NCI-H460 (cell line): ENCODE results near the gene PAX8. TPM values are rescaled to one million over a fixed set of nuclear protein-coding genes. Genes with fewer than 3 reads are reported as not detected.

Experiments used
- DNase-seq: peaks from one replicate; pipeline ENCODE4 v3.0.0-alpha.2; 2016; ENCODE audit warnings: low read depth; ENCODE audit errors: extremely low read depth
- total RNA-seq: library from RNA; depleted of rRNA; stranded (reverse); fragments of >200 nt; shearing (Covaris generic); gene quantifications from 2 replicates; pipeline ENCODE4 v1.2.3, GENCODE V29; 2014

Gene PAX8
- total RNA-seq, 1 experiment from 2014 or later = 1.4 TPM

GRCh38 chr2:113224647-113225236 lies 54.0 kb downstream of the PAX8 start:
- no peak for DNase-seq

- no peak for DNase-seq
Observed at GRCh38 chr2:113223813-113224212, 54.9 kb downstream of the PAX8 start.

GRCh38 chr2:113221846-113222245 lies 56.9 kb downstream of the PAX8 start:
- no peak for DNase-seq

- DNase-seq = no peak
Observed at GRCh38 chr2:113220970-113221708, 57.6 kb downstream of the PAX8 start.

DNA sequence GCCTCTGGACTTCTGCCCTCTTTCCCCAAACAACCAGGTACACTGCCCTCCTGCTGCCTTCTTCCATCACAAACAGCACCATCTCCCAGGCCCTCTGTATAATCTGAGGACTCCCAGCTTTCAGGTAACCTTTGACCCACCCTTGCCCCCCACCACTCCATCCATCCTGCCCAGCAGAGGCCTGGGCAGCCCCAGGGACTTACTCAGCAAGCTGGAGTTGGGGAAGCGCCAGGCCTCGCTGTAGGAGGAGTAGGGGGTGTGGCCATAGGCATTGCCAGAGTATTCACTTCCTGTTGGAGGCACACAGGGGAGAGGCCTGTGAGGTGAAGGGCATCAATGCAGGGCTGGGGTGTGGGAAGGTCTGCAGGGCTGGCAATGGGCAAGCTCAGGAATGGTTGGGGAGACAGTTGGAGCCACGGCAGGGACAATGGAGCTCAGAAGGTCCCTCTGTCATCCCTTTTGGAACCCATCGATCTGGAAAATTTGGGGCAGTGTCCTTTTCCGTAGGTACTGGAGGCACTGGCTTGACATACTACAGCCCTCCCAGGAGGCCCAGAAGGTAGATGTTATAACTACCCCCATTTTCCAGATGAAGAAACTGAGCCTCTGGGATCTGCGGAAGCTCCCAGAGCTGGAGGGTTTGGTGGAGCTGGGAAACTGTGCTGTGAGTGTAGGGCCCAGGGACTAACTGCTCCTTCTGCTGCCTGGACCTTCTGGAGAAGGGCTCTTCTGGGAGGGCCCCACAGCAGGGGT lies 58.7 kb downstream of the PAX8 start:
- DNase-seq = peak; percentile 38

- DNase-seq = no peak
Observed at GRCh38 chr2:113219525-113219888, 59.2 kb downstream of the PAX8 start.

GRCh38 chr2:113219092-113219441 lies 59.7 kb downstream of the PAX8 start:
- no peak for DNase-seq

DNA sequence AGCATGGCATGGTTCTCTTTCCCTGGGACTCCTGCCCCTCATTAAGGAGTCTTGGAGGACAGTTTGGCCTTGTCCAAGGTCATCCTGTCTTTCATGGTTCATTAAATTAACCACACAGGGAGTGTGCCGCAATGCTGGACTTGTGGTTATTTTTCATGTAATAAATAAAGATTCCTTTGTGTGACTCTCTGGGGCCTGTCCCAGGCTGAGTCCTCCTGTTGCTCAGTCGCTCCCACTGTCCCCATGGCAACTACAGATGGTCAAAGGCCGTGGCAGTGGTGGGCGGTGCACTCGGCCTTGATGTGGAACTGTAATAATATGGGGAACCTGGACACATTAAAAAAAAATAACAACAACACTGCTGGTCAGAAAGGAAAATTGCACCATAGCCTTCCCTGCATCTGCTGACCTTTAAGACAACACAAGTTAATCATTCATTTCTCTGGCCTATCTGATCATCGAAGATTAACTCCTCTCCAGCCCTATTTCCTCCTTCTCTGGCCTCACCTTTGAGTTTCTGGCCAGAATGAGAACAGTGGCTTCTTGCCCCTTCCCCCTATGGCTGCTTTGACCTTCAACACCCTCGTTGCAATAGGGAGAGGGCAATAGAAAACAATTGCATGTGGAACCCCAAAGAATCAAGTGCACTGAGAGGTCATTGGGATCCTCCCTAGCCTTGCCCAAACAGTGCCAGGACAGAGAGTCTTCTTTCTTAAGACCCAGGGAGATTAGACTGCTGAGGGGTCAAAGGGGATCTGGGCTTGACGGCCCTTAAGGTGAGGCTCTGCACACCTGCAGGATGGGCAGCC lies 60.2 kb downstream of the PAX8 start:
- no peak for DNase-seq

- DNase-seq = no peak
Observed at GRCh38 chr2:113217455-113218282, 61.1 kb downstream of the PAX8 start.

DNA sequence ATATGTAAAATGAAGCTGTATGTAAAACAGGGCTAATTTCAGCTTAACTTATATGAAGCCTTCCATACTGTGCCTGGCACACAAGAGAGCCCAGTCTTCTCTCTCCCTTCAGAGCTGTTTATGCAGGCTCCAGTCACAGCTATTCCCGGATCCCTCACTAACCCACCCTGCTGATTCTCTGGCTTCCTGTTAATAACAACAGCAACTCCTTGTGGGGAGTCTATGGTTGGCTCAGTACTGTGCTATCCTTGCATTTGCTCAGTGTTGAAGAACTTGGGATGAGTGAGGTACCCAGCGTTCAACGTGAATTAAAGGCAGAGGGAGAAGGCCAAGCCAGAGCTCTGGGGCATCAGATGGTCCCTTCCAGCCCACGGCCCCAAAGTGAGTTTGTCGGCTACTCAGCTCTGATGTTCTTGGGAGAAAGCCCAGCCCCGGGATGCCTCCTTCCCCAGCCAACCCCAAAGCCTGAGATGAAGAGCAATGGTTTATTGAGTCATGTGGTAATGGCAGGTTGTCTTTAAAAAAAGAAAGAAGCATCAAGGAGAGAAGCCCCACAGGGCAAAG lies 61.7 kb downstream of the PAX8 start:
- DNase-seq = no peak

DNA sequence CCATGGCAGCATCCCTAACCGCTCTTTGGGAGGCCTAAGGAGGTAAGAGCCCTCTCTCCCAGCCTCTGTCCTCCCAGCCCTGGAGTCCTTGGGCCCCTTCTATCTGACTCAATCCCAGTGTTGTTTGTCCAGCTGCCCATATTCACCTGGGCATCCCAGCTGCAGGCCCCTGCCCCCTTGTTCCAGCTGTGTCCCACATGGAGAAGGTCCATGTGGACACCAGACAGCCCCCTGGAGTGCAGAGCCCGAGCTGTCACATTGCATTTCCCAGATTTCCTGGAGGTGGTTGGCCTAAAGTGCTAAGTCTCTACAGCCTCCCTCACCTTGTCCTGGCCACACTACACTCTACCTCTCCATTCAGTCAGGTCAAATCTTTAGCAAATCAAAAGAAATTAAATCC lies 62.4 kb downstream of the PAX8 start:
- DNase-seq = no peak

- DNase-seq = no peak
Observed at GRCh38 chr2:113215056-113215455, 63.7 kb downstream of the PAX8 start.

DNA sequence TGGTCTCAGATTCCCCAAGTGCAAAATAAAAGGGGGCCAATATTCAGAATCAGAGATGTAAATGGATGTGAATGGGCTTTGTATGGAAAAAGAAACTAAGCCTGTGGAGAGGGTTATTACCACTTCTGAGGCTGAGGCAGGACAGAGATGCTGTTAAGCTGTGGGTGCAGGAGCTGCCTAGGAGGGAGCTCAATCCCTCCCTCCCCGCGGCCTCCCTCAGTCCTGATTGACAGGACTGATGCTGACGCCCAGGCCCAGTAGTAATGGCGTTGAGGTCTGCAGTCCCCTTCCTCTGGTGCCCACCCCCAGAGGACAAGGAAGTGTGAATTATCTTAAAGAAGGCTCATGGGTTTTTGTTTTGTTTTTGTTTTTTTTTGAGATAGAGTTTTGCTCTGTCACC lies 64.6 kb downstream of the PAX8 start:
- no peak for DNase-seq

DNA sequence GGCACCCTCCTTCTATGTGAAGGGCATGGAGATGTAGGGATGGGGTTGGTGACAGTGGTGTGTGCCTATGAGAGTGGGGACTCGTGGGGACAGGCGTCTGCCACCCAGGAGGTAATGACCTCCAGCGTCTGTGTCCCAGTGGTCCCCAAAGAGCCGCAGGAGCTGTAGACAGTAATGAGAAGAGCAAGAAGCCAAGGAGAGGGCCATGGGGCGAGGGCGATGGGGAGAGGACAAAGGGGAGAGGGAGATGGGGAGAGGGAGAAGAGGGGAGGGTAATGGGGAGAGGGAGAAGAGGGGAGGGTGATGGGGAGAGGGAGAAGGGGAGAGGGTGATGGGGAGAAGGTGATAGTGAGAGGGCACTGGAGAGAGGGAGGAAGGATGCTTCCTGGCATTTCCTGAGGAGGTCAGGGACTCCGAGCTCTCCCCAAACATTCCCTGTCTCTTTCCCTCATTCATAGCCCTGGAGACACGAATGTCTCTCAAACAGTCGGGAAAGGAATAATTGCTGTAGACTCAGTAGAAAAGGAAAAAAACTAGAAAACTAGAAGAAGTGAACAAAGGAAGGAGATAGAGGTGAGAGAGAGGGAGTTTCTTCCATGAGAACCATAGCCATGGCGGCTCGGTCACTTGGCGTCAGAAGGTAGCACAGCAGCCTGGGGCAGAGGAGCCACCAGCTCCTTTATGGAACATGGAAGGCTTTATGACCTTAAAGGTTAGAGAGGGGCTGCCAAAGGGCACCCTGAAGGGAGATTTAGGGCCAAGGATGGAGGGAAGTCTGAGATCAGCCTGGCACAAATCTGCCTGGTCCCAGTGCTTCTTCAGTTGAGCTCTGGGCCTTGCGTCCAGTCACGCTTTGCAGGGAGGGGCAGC lies 65.4 kb downstream of the PAX8 start:
- DNase-seq = no peak

- no peak for DNase-seq
Observed at GRCh38 chr2:113212245-113213060, 66.3 kb downstream of the PAX8 start.

DNA sequence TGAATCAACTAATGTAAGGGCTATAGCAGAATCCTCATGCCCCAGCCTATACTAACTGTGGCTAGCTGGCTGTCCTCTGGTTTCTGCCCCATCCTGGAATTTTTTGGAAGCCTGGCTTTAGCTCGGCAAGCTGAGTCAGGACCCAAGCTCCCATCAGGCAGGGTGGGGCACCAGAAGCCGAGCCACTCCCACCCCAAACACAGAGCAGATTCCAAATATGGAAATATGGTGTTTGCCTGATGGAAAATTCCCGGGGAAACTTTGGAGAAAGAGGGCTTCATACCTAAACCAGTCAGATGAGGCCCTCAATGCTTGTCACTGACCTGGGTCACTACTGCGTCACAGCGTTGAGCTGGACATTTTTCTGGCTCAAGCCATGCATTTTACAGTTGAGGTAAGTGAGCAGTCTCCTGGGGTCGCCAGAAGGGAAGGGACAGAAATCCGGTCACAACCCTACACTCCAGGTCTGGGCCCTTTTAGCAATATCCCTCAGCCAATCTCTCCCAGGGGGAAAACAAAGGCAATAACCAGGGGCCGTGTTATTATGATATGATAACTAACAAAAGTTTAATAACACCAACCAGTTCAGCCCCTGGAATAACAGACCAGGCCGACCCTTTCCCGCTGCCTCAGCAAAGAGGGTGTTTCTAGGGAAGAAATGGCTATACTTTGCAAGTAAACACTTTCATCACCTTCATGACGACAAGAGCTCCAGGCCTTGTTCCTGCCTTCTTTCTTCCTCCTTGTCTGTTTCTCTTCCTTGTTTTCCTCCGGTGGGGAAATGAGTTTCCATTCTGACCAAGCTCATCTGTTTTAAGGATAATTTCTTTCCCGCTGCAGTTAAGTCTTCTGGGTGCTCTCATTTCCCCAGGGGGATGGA lies 67.3 kb downstream of the PAX8 start:
- no peak for DNase-seq

DNA sequence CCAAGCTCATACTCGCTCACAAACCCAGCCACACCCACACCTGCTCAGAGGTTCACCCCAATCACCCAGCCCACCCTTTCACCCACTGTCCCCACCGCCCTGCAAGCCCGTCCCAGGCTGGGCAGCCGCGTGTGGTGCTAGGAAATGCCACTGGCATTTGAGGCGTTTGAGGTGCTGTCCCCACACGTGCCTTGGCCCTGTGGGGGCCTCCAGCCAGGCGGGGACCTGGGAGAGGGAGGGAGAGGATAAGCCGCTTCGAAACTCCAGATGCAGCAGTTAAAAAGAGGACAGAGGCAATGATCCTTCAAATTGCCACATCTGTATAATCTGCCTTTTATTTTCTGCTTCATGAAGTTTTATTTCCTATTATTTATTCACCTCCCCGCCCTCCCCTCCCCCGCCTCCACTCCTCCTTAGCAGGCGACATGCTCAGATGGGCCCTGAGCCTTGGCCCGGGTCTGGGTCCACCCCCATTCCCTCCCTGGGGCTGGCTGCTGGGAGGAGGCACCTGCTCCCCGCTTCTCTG lies 69.0 kb downstream of the PAX8 start:
- no peak for DNase-seq
